GM20000 (cell line): ENCODE data around the gene SLC19A1.

Experiments
- DNase-seq: peaks from one replicate; pipeline ENCODE4 v3.0.0; 2012; ENCODE audit warnings: low spot score
- TF ChIP-seq, protein P1 (sequence below): IDR thresholded peaks from 2 replicates; pipeline ENCODE4 v1.5.1; 2012; ENCODE audit warnings: mild to moderate bottlenecking, control low read depth; ENCODE audit errors: extremely low read depth, missing control alignments

Gene SLC19A1

DNA sequence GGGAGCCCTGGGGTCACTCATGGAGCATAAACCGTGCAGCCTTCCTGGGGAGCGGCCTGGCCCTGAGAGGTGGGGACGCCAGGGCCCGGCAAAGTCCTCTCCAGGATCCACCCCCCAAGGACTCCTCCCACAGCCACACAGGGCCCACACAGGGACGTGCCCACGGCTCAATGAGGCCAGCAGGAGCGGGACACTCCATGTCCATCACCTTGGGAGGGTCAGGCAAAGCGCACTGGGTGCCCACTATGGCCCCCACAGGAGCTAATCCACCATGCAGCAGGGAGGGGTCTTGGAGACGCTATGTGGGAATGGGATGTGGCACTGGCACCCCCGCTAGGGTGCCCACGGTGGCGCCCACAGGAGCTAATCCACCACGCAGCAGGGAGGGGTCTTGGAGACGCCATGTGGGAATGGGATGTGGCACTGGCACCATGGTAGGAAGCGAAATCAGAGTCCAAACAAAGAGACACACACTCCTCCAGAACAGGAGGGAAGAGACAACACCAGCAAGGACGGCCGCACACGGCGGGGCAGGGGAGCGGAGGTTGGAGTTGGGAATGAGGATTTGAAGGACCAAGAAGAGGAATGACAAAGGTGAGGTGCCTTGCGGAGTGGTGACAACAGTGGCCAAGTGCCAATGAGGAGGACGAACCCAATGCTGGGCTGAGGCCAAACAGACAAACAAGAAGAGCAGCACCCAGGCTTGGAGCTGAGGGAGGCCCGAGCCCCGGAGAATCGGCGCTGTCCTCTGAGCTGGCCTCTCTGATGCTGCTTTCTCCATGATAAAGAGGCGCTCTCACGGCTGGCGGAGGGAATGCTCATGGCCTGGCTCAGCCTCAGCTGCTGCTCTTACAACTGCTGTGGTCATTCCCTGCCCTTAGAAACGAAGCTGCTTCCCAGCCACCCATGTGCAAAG, 18.1 kb upstream of the SLC19A1 start:
- TF ChIP-seq, protein P1, sequence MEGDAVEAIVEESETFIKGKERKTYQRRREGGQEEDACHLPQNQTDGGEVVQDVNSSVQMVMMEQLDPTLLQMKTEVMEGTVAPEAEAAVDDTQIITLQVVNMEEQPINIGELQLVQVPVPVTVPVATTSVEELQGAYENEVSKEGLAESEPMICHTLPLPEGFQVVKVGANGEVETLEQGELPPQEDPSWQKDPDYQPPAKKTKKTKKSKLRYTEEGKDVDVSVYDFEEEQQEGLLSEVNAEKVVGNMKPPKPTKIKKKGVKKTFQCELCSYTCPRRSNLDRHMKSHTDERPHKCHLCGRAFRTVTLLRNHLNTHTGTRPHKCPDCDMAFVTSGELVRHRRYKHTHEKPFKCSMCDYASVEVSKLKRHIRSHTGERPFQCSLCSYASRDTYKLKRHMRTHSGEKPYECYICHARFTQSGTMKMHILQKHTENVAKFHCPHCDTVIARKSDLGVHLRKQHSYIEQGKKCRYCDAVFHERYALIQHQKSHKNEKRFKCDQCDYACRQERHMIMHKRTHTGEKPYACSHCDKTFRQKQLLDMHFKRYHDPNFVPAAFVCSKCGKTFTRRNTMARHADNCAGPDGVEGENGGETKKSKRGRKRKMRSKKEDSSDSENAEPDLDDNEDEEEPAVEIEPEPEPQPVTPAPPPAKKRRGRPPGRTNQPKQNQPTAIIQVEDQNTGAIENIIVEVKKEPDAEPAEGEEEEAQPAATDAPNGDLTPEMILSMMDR: no peak
- DNase-seq: no peak

DNA sequence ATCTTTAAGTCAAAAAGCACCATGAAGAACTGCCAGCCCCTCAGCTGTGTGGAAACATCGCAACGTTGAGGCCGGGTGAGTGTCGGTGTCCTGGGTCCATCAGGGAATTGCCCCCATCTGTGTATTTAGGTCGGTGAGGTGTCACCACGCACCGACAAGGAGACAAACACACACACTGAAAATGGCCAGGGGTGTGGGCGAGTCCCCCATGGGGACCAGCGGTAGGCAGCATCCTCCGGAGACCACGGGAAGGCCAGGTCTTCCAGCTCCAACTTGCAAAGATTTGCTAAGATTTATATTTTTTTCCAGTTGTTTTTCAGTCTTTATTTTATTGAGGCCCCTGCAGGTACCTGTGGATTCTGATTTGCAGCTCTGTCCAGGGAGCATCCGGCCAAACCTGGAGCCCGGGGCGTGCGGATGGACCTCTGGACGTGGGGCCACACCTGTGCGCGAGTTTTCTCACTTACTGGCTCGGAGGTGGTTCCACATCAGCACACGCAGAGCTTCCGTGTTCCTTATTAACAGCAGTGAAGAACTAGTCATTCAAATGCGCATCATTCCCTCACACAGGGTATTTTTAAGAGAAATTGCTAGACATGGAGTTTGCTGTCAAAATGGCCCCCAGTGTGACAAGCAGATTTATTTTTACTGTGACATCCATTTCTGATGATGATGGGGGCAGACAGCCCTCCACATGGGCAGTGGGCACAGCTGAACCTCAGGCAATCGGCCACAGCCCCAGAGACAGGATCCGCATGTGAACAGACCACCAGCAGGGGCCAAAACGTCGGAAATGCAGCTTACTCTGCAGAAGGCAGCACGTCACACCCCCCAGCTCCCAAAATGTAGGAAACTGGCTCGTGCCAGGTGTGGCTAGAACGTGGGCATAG, 17.2 kb upstream of the SLC19A1 start:
- TF ChIP-seq, protein P1: no peak
- no peak for DNase-seq

DNA sequence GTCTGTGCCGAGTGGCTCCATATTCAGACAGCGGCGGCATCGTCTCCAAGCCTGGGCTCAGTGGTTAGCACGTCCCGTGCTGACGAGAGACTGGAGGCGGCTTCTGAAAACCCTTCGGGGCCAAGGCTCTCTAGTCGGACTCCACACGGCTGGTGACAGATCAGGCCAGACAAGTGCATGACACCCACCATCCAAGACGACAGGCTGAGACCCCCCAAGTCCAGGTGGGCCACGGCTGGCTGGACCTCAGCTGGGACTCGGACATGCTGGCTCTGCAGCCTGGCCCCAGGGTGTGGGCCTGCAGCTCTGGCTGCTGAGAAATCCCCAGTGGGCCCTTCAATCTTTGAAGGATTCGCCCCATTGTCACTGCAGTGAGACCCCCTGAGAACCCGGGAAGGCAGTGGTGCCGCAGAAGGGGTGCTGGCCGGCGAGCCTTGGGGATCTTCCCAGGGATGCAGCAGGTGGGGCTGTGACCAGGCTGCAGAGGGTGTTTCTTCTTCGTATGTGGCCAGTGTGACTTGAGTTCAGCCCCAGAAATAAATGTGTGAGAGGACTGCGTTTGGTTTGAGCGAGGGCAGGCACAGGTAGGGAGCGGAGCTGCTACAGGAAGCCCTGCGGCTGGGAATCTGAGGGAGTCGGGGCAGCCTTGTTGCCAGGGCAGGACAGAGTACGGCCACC, 15.9 kb upstream of the SLC19A1 start:
- no peak for DNase-seq
- TF ChIP-seq, protein P1: no peak

DNA sequence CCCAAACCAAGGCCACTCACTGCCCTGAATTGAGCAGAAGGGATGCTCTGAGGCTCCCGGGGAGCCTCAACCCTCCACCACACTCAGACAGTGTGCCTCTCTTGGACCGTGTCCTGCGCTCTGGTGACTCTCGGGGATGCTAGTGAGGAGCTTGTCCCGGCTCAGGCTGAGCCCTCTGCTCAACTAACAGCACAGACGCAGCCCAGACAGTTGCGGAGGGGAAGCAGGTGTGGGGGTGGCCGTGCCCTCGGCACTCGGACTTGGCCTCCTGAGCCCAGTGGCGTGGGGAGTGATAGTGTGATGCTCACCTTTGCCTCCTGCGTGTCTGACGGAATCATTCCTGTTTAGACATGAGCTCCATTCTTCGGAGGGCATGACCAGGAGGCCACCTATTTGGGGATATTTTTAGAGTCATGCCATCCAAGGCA, 15.4 kb upstream of the SLC19A1 start:
- TF ChIP-seq, protein P1: no peak
- DNase-seq: no peak

DNA sequence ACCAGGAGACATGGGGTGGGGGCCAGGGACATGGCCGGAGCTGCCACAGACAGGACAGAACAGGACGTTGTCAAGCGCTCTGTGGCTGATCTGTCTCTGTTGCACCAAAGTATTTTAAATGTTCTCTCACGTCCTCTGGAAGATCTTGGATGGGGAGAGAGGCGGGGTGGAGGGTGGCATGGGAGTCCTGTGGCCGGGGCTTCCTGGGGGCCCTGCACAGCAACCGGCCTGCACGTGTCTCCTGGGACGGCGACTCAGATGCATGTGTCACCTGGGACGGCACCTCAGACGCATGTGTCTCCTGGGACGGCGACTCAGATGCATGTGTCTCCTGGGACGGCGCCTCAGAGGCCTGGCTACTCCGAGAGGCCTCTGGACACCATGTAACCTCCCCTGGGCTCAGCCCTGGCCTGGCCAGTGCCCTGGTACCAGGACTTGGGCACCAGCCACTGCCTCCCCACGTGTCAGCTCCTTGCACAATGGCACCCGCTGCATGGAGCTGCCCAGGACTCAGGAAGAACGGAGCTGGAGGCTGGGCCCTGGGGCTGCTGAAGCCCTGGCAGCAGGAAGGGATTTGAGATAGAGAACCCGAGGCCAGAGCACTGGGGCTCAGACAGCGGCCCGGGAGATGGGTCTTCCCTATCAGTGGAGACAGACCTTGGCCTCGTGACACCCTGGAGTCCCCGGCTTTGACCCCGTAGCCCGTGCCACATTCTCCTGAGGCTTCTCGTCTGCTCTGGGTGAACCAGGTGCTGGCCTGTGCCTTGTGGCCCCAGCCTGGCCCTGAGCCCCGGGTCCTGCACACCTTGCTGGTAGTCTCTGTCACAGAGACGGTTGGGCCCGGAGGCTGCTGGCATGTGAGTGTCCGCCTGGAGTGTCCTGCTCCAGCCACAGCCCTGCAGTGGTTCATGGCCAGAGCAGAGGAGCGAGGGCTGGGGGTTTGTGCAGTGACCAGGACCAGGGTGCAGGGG, 14.7 kb upstream of the SLC19A1 start:
- TF ChIP-seq, protein P1: no peak
- no peak for DNase-seq

DNA sequence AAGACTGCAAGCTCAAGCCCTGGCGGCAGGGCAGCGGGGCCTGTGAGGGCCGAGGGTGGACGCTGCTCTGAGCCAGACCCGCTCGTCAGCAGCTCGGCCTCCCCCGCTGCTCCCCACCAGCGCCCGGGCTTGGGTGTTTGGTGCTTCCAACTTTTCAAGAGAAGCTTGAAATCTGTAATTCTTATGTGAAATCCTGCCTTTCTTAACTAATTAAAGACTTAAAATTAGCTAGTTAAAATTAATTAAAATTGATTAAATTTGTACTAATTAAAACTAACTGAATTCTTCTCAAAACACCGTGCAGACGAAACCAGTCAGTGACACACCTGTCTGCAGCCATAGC, 14.0 kb upstream of the SLC19A1 start:
- TF ChIP-seq, protein P1: no peak
- DNase-seq: no peak
